BLaER1 (cell line): ENCODE measurements around the gene DIPK1B.
"Not testable (repeated sequence)": the region's sequence is repeated elsewhere in the genome, so short reads cannot be mapped to it uniquely, and the experiment has no call there.

Experiments used
- H3K27ac ChIP-seq: shearing (Covaris generic); formaldehyde crosslinking; 2 replicates; pipeline ENCODE4 v1.8.1; 2022
- H3K27me3 ChIP-seq: shearing (Covaris generic); formaldehyde crosslinking; 2 replicates; pipeline ENCODE4 v1.8.1; 2022
- H3K36me3 ChIP-seq: shearing (Covaris generic); formaldehyde crosslinking; 2 replicates; pipeline ENCODE4 v1.8.1; 2022
- H3K4me1 ChIP-seq: shearing (Covaris generic); formaldehyde crosslinking; 2 replicates; pipeline ENCODE4 v1.8.1; 2022
- H3K4me2 ChIP-seq: shearing (Covaris generic); formaldehyde crosslinking; 2 replicates; pipeline ENCODE4 v1.8.1; 2022
- H3K4me3 ChIP-seq: shearing (Covaris generic); formaldehyde crosslinking; 2 replicates; pipeline ENCODE4 v1.8.1; 2022
- H3K9ac ChIP-seq: shearing (Covaris generic); formaldehyde crosslinking; 2 replicates; pipeline ENCODE4 v1.8.1; 2022
- H3K9me3 ChIP-seq: shearing (Covaris generic); formaldehyde crosslinking; 2 replicates; pipeline ENCODE4 v1.8.1; 2022
- H4K20me1 ChIP-seq: shearing (Covaris generic); formaldehyde crosslinking; 2 replicates; pipeline ENCODE4 v1.8.1; 2022
- Cebpa-rat ChIP-seq: shearing (Covaris generic); IDR thresholded peaks from 2 replicates; pipeline ENCODE4 v1.8.1; 2022

Gene DIPK1B

GRCh38 chr9:136696502-136696901 lies 15.9 kb upstream of the DIPK1B start:
- peak overlapping the region; percentile 78 for H3K4me2 ChIP-seq
- no peaks in the 10 kb centered on the region for H3K36me3 ChIP-seq
- H3K27me3 ChIP-seq, result no peaks in the 10 kb centered on the region
- no peak overlapping the region for H3K4me3 ChIP-seq
- H3K9ac ChIP-seq, result no peak overlapping the region
- H3K27ac ChIP-seq, result peak overlapping the region; percentile 11; the same call in 1 of the 2 replicates
- no peaks in the 10 kb centered on the region for H3K9me3 ChIP-seq
- no peaks in the 10 kb centered on the region for H4K20me1 ChIP-seq
- no peak for TF ChIP-seq Cebpa-rat
- H3K4me1 ChIP-seq, result peaks cover 81% of the 10 kb centered on the region

- Histone ChIP-seq H3K4me2 (peak overlapping the region; percentile 90), H3K36me3 (no peaks in the 10 kb centered on the region), H3K9me3 (no peaks in the 10 kb centered on the region), H3K9ac (peak overlapping the region; percentile 2; the same call in 1 of the 2 replicates), H3K27ac (peak overlapping the region; percentile 40), H3K4me3 (no peak overlapping the region), H3K4me1 (peaks cover 82% of the 10 kb centered on the region), H4K20me1 (no peaks in the 10 kb centered on the region), H3K27me3 (no peaks in the 10 kb centered on the region)
- no peak for TF ChIP-seq Cebpa-rat
These were observed 15.1 kb upstream of the DIPK1B start for GRCh38 chr9:136697146-136697820.

- peak; percentile 66; the same call in 1 of the 2 replicates for TF ChIP-seq Cebpa-rat
- H3K9me3 ChIP-seq, result no peaks in the 10 kb centered on the region
- no peaks in the 10 kb centered on the region for H3K27me3 ChIP-seq
- H3K27ac ChIP-seq, result peak overlapping the region; percentile 40
- no peak overlapping the region for H3K4me3 ChIP-seq
- peak overlapping the region; percentile 2; the same call in 1 of the 2 replicates for H3K9ac ChIP-seq
- H4K20me1 ChIP-seq, result no peaks in the 10 kb centered on the region
- H3K4me2 ChIP-seq, result peak overlapping the region; percentile 90
- H3K36me3 ChIP-seq, result no peaks in the 10 kb centered on the region
- H3K4me1 ChIP-seq, result peaks cover 89% of the 10 kb centered on the region
These were observed 14.4 kb upstream of the DIPK1B start for GRCh38 chr9:136697821-136698526.

GRCh38 chr9:136698635-136699246 lies 13.6 kb upstream of the DIPK1B start:
- no peak for TF ChIP-seq Cebpa-rat
- Histone ChIP-seq H3K4me1 (peaks cover 96% of the 10 kb centered on the region), H3K9me3 (no peaks in the 10 kb centered on the region), H3K4me2 (peak overlapping the region; percentile 90), H3K27me3 (no peaks in the 10 kb centered on the region), H3K36me3 (no peaks in the 10 kb centered on the region), H3K9ac (no peak overlapping the region), H3K4me3 (no peak overlapping the region), H3K27ac (no peak overlapping the region), H4K20me1 (no peaks in the 10 kb centered on the region)

- Histone ChIP-seq H3K4me2 (peak overlapping the region; percentile 90), H3K4me1 (peaks cover 97% of the 10 kb centered on the region), H3K4me3 (peak overlapping the region; percentile 53; the same call in 1 of the 2 replicates), H3K27ac (no peak overlapping the region), H3K9ac (no peak overlapping the region), H3K36me3 (no peaks in the 10 kb centered on the region), H3K27me3 (no peaks in the 10 kb centered on the region), H3K9me3 (no peaks in the 10 kb centered on the region), H4K20me1 (no peaks in the 10 kb centered on the region)
- no peak for TF ChIP-seq Cebpa-rat
These were observed 12.1 kb upstream of the DIPK1B start for GRCh38 chr9:136700304-136700703.

GRCh38 chr9:136700959-136701667 lies 11.3 kb upstream of the DIPK1B start:
- peaks cover 97% of the 10 kb centered on the region for H3K4me1 ChIP-seq
- no peaks in the 10 kb centered on the region for H3K27me3 ChIP-seq
- H3K9me3 ChIP-seq, result no peaks in the 10 kb centered on the region
- H4K20me1 ChIP-seq, result no peaks in the 10 kb centered on the region
- H3K4me2 ChIP-seq, result peak overlapping the region; percentile 90
- TF ChIP-seq Cebpa-rat, result no peak
- peak overlapping the region; percentile 72 for H3K27ac ChIP-seq
- H3K4me3 ChIP-seq, result peak overlapping the region; percentile 53
- no peaks in the 10 kb centered on the region for H3K36me3 ChIP-seq
- H3K9ac ChIP-seq, result peak overlapping the region; percentile 72

- Histone ChIP-seq H3K4me3 (peak overlapping the region; percentile 53), H3K4me1 (peaks cover 93% of the 10 kb centered on the region), H4K20me1 (no peaks in the 10 kb centered on the region), H3K36me3 (no peaks in the 10 kb centered on the region), H3K9ac (peak overlapping the region; percentile 72), H3K9me3 (no peaks in the 10 kb centered on the region), H3K27ac (peak overlapping the region; percentile 72), H3K27me3 (no peaks in the 10 kb centered on the region), H3K4me2 (peak overlapping the region; percentile 90)
- TF ChIP-seq Cebpa-rat, result no peak
These were observed 10.7 kb upstream of the DIPK1B start for GRCh38 chr9:136701668-136702053.

- Histone ChIP-seq H3K9me3 (no peaks in the 10 kb centered on the region), H3K9ac (0 out of 2 replicates have a peak overlapping the region, but pooled peaks have one; percentile 48), H3K4me1 (peaks cover 96% of the 10 kb centered on the region), H3K4me2 (peak overlapping the region; percentile 90), H4K20me1 (no peaks in the 10 kb centered on the region), H3K4me3 (no peak overlapping the region), H3K27me3 (no peaks in the 10 kb centered on the region), H3K36me3 (no peaks in the 10 kb centered on the region), H3K27ac (peak overlapping the region; percentile 59)
- no peak for TF ChIP-seq Cebpa-rat
These were observed 9.0 kb upstream of the DIPK1B start for GRCh38 chr9:136703276-136703860.

- peaks cover 96% of the 10 kb centered on the region for H3K4me1 ChIP-seq
- H3K9ac ChIP-seq, H3K36me3 ChIP-seq, H4K20me1 ChIP-seq, H3K4me3 ChIP-seq, H3K9me3 ChIP-seq, H3K27ac ChIP-seq, H3K27me3 ChIP-seq: not testable (repeated sequence)
- peak overlapping the region; percentile 90 for H3K4me2 ChIP-seq
These were observed 7.6 kb upstream of the DIPK1B start for GRCh38 chr9:136704741-136705140.
